H1 (cell line): ENCODE measurements around the gene SPG7. TPM values are rescaled to one million over a fixed set of nuclear protein-coding genes. Genes with fewer than 3 reads are reported as not detected.

Source experiments
- ASH2L ChIP-seq: fragments of 200-600, 300-600 bp; sonication (generic); IDR thresholded peaks from one replicate; pipeline ENCODE4 v1.7.1; 2017; ENCODE audit warnings: low read length
- CEBPB ChIP-seq: IDR thresholded peaks from 2 replicates; pipeline ENCODE4 v1.6.1; 2012; ENCODE audit warnings: low read depth, low read length
- CHD2 ChIP-seq: IDR thresholded peaks from 2 replicates; pipeline ENCODE4 v1.6.1; 2012; ENCODE audit warnings: low read length, improper control_type of control experiment
- EGR1 ChIP-seq: IDR thresholded peaks from 2 replicates; pipeline ENCODE4 v1.6.1; 2011; ENCODE audit warnings: low read depth, low read length, borderline replicate concordance
- EP300 ChIP-seq, 2 experiments: IDR thresholded peaks; 1 replicate in 1 of 2; 2 replicates in 1 of 2; pipeline ENCODE4 v1.6.1; 2011 to 2012; ENCODE audit warnings: low read depth in 2 of 2, low read length in 2 of 2, mild to moderate bottlenecking in 2 of 2, borderline replicate concordance in 1 of 2, inconsistent platforms in 1 of 2, moderate library complexity in 1 of 2
- FOSL1 ChIP-seq: IDR thresholded peaks from 2 replicates; pipeline ENCODE4 v1.6.1; 2011; ENCODE audit warnings: mild to moderate bottlenecking, low read depth, low read length, moderate library complexity; ENCODE audit not compliant: insufficient read depth
- GTF2F1 ChIP-seq: IDR thresholded peaks from 2 replicates; pipeline ENCODE4 v1.6.1; 2012; ENCODE audit warnings: low read depth, low read length, improper control_type of control experiment, borderline replicate concordance
- HDAC2 ChIP-seq, 2 experiments: fragments of 300-600 bp in 1 of 2; sonication (generic) in 1 of 2; IDR thresholded peaks; 2 replicates each; pipeline ENCODE4 v1.6.1; 2011 to 2012; ENCODE audit warnings: low read depth in 2 of 2, low read length in 2 of 2, mild to moderate bottlenecking in 2 of 2, moderate library complexity in 2 of 2, borderline replicate concordance in 1 of 2, inconsistent platforms in 1 of 2
- KDM1A ChIP-seq: fragments of 200-600, 300-600 bp; sonication (generic); IDR thresholded peaks from 2 replicates; pipeline ENCODE4 v1.7.1; 2016; ENCODE audit warnings: mild to moderate bottlenecking, low read length, borderline replicate concordance
- NANOG ChIP-seq: IDR thresholded peaks from 2 replicates; pipeline ENCODE4 v1.6.1; 2011; ENCODE audit warnings: low read length, low read depth, mild to moderate bottlenecking, inconsistent platforms; ENCODE audit not compliant: insufficient read depth, poor library complexity, severe bottlenecking
- RAD21 ChIP-seq, 2 experiments: IDR thresholded peaks in 1 of 2; conservative IDR thresholded peaks in 1 of 2; 2 replicates each; pipeline ENCODE4 v1.6.1; 2011; ENCODE audit warnings: low read depth in 2 of 2, low read length in 2 of 2, improper control_type of control experiment in 1 of 2, inconsistent platforms in 1 of 2, mild to moderate bottlenecking in 1 of 2, moderate library complexity in 1 of 2
- RXRA ChIP-seq: IDR thresholded peaks from 2 replicates; pipeline ENCODE4 v1.6.1; 2011; ENCODE audit warnings: low read depth, mild to moderate bottlenecking, low read length, moderate library complexity; ENCODE audit not compliant: insufficient read depth
- SIRT6 ChIP-seq: IDR thresholded peaks from one replicate; pipeline ENCODE4 v1.7.1; 2012; ENCODE audit warnings: low read length, inconsistent platforms
- SIX5 ChIP-seq: IDR thresholded peaks from 2 replicates; pipeline ENCODE4 v1.6.1; 2011; ENCODE audit warnings: mild to moderate bottlenecking, low read depth, low read length
- SP4 ChIP-seq: IDR thresholded peaks from 2 replicates; pipeline ENCODE4 v1.6.1; 2012; ENCODE audit warnings: low read length, inconsistent platforms
- TAF1 ChIP-seq: IDR thresholded peaks from 2 replicates; pipeline ENCODE4 v1.6.1; 2011; ENCODE audit warnings: mild to moderate bottlenecking, low read depth, low read length
- TCF12 ChIP-seq: IDR thresholded peaks from 2 replicates; pipeline ENCODE4 v1.6.1; 2011; ENCODE audit warnings: low read depth, mild to moderate bottlenecking, low read length
- TEAD4 ChIP-seq: IDR thresholded peaks from 2 replicates; pipeline ENCODE4 v1.6.1; 2012; ENCODE audit warnings: low read depth, low read length, inconsistent platforms, mixed read lengths
- YY1 ChIP-seq: IDR thresholded peaks from 2 replicates; pipeline ENCODE4 v1.6.1; 2011; ENCODE audit warnings: low read depth, mild to moderate bottlenecking, low read length
- polyA plus RNA-seq, 7 experiments: library from polyadenylated mRNA; depleted of rRNA in 3 of 7; stranded (reverse) in 5 of 7; unstranded in 2 of 7; fragments of >200 nt in 5 of 7; fragments of 200-250 nt in 2 of 7; gene quantifications; 1 replicate in 5 of 7; 2 replicates in 1 of 7; 4 replicates in 1 of 7; pipeline versions ENCODE4 v1.2.1 to v1.2.3, GENCODE V29; 2011 to 2013; ENCODE audit warnings: missing spikeins in 2 of 7, mixed read lengths in 2 of 7
- total RNA-seq: library from RNA; stranded (reverse); fragmentation: NEBNext Ultra II Directional; extraction: Animal tissue kit (Norgen Biotek cat#: 25700); gene quantifications from 2 replicates; pipeline ENCODE4 v1.2.1, GENCODE V29; 2021
- TF ChIP-seq, protein P1 (sequence below): IDR thresholded peaks from 2 replicates; pipeline ENCODE4 v1.6.1; 2011; ENCODE audit warnings: low read depth, mild to moderate bottlenecking, low read length; ENCODE audit not compliant: insufficient read depth

SPG7 gene
- total and polyA plus RNA-seq, 2 of the 8 experiments (the other 6 are each of a cell fraction or from before 2014, with no cell fraction given) = 72.1 to 113 TPM

DNA sequence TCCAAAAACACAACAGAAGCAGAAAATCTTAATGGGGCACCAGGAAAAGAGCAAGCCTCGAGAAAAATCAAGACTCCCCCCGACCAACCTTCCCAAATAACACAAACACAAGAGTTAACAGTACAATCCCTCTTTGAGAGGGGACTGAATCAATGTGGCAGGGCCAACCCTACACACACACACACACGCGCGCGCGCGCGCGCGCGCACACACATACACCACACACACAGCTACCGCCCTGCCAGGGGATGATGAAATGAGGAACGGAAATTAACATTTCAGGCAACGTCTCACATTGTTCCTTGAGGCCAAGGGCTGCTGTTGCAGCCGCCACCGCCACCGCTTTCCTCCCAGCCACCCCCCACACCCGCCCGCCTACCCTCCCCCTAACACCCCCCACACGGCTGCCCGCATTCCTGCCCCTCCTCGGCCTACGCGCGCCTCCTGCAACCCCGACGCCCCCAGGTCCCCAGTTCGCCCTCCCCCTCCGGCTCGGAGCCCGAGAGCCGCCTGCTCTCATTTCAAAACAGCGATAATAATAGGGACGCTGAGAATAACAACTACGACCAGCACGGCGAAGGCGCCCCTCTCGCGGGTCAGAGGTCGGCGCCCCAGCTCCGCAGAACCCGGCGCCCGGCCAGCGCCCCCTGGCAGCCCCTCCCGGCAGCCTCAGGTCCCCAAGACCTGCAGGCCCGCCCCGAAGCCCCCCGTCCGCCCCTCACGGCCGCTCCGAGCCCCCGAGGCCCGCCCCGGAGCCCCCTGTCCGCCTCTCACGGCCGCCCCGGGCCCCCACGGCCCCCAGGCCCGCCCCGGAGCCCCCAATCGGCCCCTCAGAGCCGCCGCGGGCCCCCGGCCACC, 18.9 kb upstream of the SPG7 start (continued):
- no peak for TF ChIP-seq GTF2F1
- no peak for TF ChIP-seq SIRT6
- no peak for TF ChIP-seq HDAC2 (IDR thresholded peaks at IDR 0.05; ENCODE audit: borderline replicate concordance in 1 of 2, low read depth in 2 of 2, low read length in 2 of 2)
- no peak for TF ChIP-seq TCF12
- TF ChIP-seq RAD21 (IDR thresholded peaks at IDR 0.05 in 1 of 2, conservative IDR thresholded peaks at IDR 0.05 in 1 of 2; ENCODE audit: low read depth in 2 of 2, low read length in 2 of 2) = peak in 1 of 2 experiments; percentile 39; a peak in 1 of 4 replicates
- TF ChIP-seq SIX5 = no peak
- TF ChIP-seq, protein P1, sequence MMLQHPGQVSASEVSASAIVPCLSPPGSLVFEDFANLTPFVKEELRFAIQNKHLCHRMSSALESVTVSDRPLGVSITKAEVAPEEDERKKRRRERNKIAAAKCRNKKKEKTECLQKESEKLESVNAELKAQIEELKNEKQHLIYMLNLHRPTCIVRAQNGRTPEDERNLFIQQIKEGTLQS = peak; percentile 71
- TF ChIP-seq CEBPB = peak; percentile 93
- 0 out of 3 replicates have a peak, but pooled peaks of 1 of the 2 experiments have one; percentile 18 for TF ChIP-seq EP300 (IDR thresholded peaks at IDR 0.05; ENCODE audit: borderline replicate concordance in 1 of 2, low read depth in 2 of 2, low read length in 2 of 2)
- TF ChIP-seq CHD2 = no peak
- no peak for TF ChIP-seq YY1
- TF ChIP-seq RXRA = no peak
- no peak for TF ChIP-seq EGR1
- peak; percentile 84 for TF ChIP-seq TEAD4
- no peak for TF ChIP-seq NANOG
- no peak for TF ChIP-seq FOSL1
- peak; percentile 32 for TF ChIP-seq ASH2L
- TF ChIP-seq KDM1A = no peak
- peak; percentile 70 for TF ChIP-seq TAF1
- no peak; the same call in 1 of the 2 replicates for TF ChIP-seq SP4
